D721Med (cell line): ENCODE data around the gene SRPK2.

Experiments used
- DNase-seq: peaks from one replicate; pipeline ENCODE4 v3.0.0; 2011; ENCODE audit warnings: low spot score; ENCODE audit not compliant: insufficient read length
- FAIRE-seq: peaks from 2 replicates; lab custom pipeline; 2011; peaks lifted over from hg19 to GRCh38; lab: Jason Lieb, UNC
- CTCF ChIP-seq: IDR thresholded peaks from 2 replicates; pipeline ENCODE4 v1.5.1; 2012; ENCODE audit warnings: mild to moderate bottlenecking, control low read depth; ENCODE audit not compliant: insufficient read depth; ENCODE audit errors: missing control alignments

SRPK2 gene

GRCh38 chr7:105122619-105123018 is 266.1 kb downstream of the SRPK2 start:
- TF ChIP-seq CTCF: no peak
- no peak for DNase-seq
- no peak for FAIRE-seq

- no peak for FAIRE-seq
- no peak for DNase-seq
- TF ChIP-seq CTCF: no peak
Measured at GRCh38 chr7:105118612-105119600, 269.8 kb downstream of the SRPK2 start.

GRCh38 chr7:105112440-105113418 is 276.0 kb downstream of the SRPK2 start:
- FAIRE-seq: no peak

GRCh38 chr7:105107458-105107857 is 281.3 kb downstream of the SRPK2 start:
- DNase-seq: no peak
- no peak for TF ChIP-seq CTCF
- FAIRE-seq: no peak

More at GRCh38 chr7:105112440-105113418, 276.0 kb downstream of the SRPK2 start:
- no peak for DNase-seq
- no peak for TF ChIP-seq CTCF

GRCh38 chr7:105106473-105106872 is 282.2 kb downstream of the SRPK2 start:
- DNase-seq (no peak), FAIRE-seq (no peak)
- TF ChIP-seq CTCF: no peak

GRCh38 chr7:105105579-105105978 is 283.1 kb downstream of the SRPK2 start:
- FAIRE-seq: no peak
- TF ChIP-seq CTCF: no peak

More at GRCh38 chr7:105105579-105105978, 283.1 kb downstream of the SRPK2 start:
- DNase-seq: no peak
